Endothelial cell of umbilical vein (primary cell): ENCODE results near the gene MED14. TPM values are rescaled to one million over a fixed set of nuclear protein-coding genes. Genes with fewer than 3 reads are reported as not detected.

Experiments
- BruUV-seq: library from RNA; stranded (reverse); fragments of 400-500 nt; replicated peaks from 2 replicates; lab custom pipeline; 2021; lab: Mats Ljungman, UMichigan
- CTCF ChIA-PET: fragments of 300-600, 350-600 bp; sonication (Branson Sonifier 250); formaldehyde crosslinking; loops from one replicate; lab custom pipeline; 2021; ENCODE audit warnings: antibody characterized with exemption, inconsistent platforms; lab: Charles Lee
- POLR2A ChIA-PET: fragments of 300-600, 350-600 bp; sonication (Branson Sonifier 250); formaldehyde crosslinking; loops from one replicate; lab custom pipeline; 2021; ENCODE audit warnings: antibody characterized with exemption, inconsistent platforms; lab: Charles Lee
- DNase-seq: peaks from one replicate; pipeline ENCODE4 v3.0.0-alpha.2; 2011; ENCODE audit warnings: low read depth, low spot score
- FAIRE-seq: peaks from 2 replicates; lab custom pipeline; 2011; peaks lifted over from hg19 to GRCh38; lab: Jason Lieb, UNC
- H2AFZ ChIP-seq: 2 replicates; pipeline ENCODE4 v1.6.0; 2012; ENCODE audit warnings: low read depth, low read length, control low read depth, inconsistent platforms
- H3K27ac ChIP-seq: 2 replicates; pipeline ENCODE4 v1.5.1; 2011; ENCODE audit warnings: low read depth, mild to moderate bottlenecking, control low read depth, low read length, moderate library complexity; ENCODE audit not compliant: insufficient read depth
- H3K27me3 ChIP-seq, 2 experiments: 2 replicates each; pipeline versions ENCODE4 v1.6.0 to v1.6.1; 2011; ENCODE audit warnings: low read length in 2 of 2, mixed read lengths in 1 of 2; ENCODE audit not compliant: control insufficient read depth in 2 of 2, insufficient read depth in 2 of 2
- H3K36me3 ChIP-seq, 2 experiments: 2 replicates in 1 of 2; 3 replicates in 1 of 2; pipeline ENCODE4 v1.5.1; 2011; ENCODE audit warnings: low read length in 2 of 2, mild to moderate bottlenecking in 1 of 2, moderate library complexity in 1 of 2; ENCODE audit not compliant: control insufficient read depth in 2 of 2, insufficient read depth in 2 of 2; ENCODE audit errors: extremely low read depth in 1 of 2
- H3K4me1 ChIP-seq: 3 replicates; pipeline ENCODE4 v1.5.1; 2011; ENCODE audit warnings: mild to moderate bottlenecking, low read length; ENCODE audit not compliant: control insufficient read depth, insufficient read depth; ENCODE audit errors: extremely low read depth
- H3K4me2 ChIP-seq: 2 replicates; pipeline ENCODE4 v1.6.1; 2011; ENCODE audit warnings: low read length, control low read depth, mixed read lengths; ENCODE audit not compliant: insufficient read depth
- H3K4me3 ChIP-seq, 3 experiments: fragments of 200-600 bp in 1 of 3; sonication (generic), shearing (Covaris generic) in 1 of 3; replicated peaks in 1 of 3; 2 replicates each; pipeline ENCODE4 v1.5.1; 2011 to 2016; ENCODE audit warnings: control low read depth in 3 of 3, low read length in 3 of 3, mild to moderate bottlenecking in 2 of 3, inconsistent platforms in 1 of 3, low read depth in 1 of 3, moderate library complexity in 1 of 3; ENCODE audit not compliant: insufficient read depth in 1 of 3
- H3K79me2 ChIP-seq: 2 replicates; pipeline ENCODE4 v1.6.0; 2012; ENCODE audit warnings: low read length, inconsistent platforms; ENCODE audit not compliant: control insufficient read depth, insufficient read depth
- H3K9ac ChIP-seq: replicated peaks from 2 replicates; pipeline ENCODE3; 2011; ENCODE audit warnings: low read length, control low read depth; ENCODE audit not compliant: insufficient read depth; ENCODE audit errors: extremely low read depth
- H3K9me1 ChIP-seq: replicated peaks from 3 replicates; pipeline ENCODE4 v1.6.0; 2011; ENCODE audit warnings: mild to moderate bottlenecking, low read length; ENCODE audit not compliant: control insufficient read depth, insufficient read depth; ENCODE audit errors: extremely low read depth
- H3K9me3 ChIP-seq: replicated peaks from 2 replicates; pipeline ENCODE4 v1.5.1; 2012; ENCODE audit warnings: low read length, inconsistent platforms; ENCODE audit not compliant: control insufficient read depth, insufficient read depth
- H4K20me1 ChIP-seq: replicated peaks from 2 replicates; pipeline ENCODE3; 2011; ENCODE audit warnings: mild to moderate bottlenecking, low read length; ENCODE audit not compliant: control insufficient read depth, insufficient read depth; ENCODE audit errors: extremely low read depth
- CTCF ChIP-seq, 2 donors: IDR thresholded peaks; 1 replicate in 1 of 2; 2 replicates in 1 of 2; pipeline ENCODE4 v1.5.1; 2011; ENCODE audit warnings: low read length in 2 of 2, mild to moderate bottlenecking in 2 of 2, moderate library complexity in 2 of 2, control low read depth in 1 of 2, inconsistent platforms in 1 of 2, low read depth in 1 of 2; ENCODE audit not compliant: insufficient read depth in 1 of 2; ENCODE audit errors: extremely low read depth in 1 of 2
- EZH2 ChIP-seq: IDR thresholded peaks from 2 replicates; pipeline ENCODE4 v1.6.1; 2012; ENCODE audit warnings: borderline replicate concordance, low read depth, mild to moderate bottlenecking, moderate library complexity, low read length, inconsistent platforms; ENCODE audit not compliant: severe bottlenecking
- FOS ChIP-seq: IDR thresholded peaks from 2 replicates; pipeline ENCODE4 v1.6.1; 2011; ENCODE audit warnings: mild to moderate bottlenecking, low read length, moderate library complexity, borderline replicate concordance; ENCODE audit not compliant: insufficient read depth
- GATA2 ChIP-seq: IDR thresholded peaks from 2 replicates; pipeline ENCODE4 v1.7.0; 2011; ENCODE audit warnings: low read depth, mild to moderate bottlenecking, moderate library complexity, mixed read lengths, low read length; ENCODE audit not compliant: insufficient read length, insufficient read depth
- JUN ChIP-seq: IDR thresholded peaks from 2 replicates; pipeline ENCODE4 v1.6.1; 2011; ENCODE audit warnings: borderline replicate concordance, low read depth; ENCODE audit not compliant: insufficient read length, insufficient read depth
- MAX ChIP-seq: IDR thresholded peaks from 2 replicates; pipeline ENCODE4 v1.6.1; 2011; ENCODE audit not compliant: insufficient read depth, insufficient read length
- MYC ChIP-seq: IDR thresholded peaks from one replicate; pipeline ENCODE4 v1.6.1; 2011; ENCODE audit warnings: mild to moderate bottlenecking, low read depth, low read length
- POLR2A ChIP-seq: IDR thresholded peaks from 2 replicates; pipeline ENCODE4 v1.6.1; 2012; ENCODE audit warnings: low read depth, mild to moderate bottlenecking, control low read depth, low read length
- POLR2AphosphoS5 ChIP-seq: IDR thresholded peaks from 2 replicates; pipeline ENCODE4 v1.6.1; 2012; ENCODE audit warnings: low read depth, mild to moderate bottlenecking, control low read depth, low read length, moderate library complexity; ENCODE audit not compliant: insufficient read depth
- dilution Hi-C: fragments of 300-500 bp; cut with MboI; formaldehyde crosslinking; loops from one replicate; pipeline ENCODE4 v1.15.0; 2019; ENCODE audit warnings: low sequenced_read_pairs; ENCODE audit not compliant: extremely low pct_ligation_motif_present
- intact Hi-C: fragments of 100-400 bp; cut with micrococcal nuclease; formaldehyde crosslinking; loops from one replicate; pipeline ENCODE4 v1.10.0; 2022
- polyA plus RNA-seq, 4 experiments: library from polyadenylated mRNA; depleted of rRNA in 3 of 4; stranded (reverse) in 3 of 4; unstranded in 1 of 4; fragments of >200 nt; gene quantifications; 2 replicates each; pipeline versions ENCODE4 v1.2.1 to v1.2.3, GENCODE V29; 2011 to 2012; ENCODE audit warnings: missing spikeins in 1 of 4
- total RNA-seq: library from RNA; stranded (reverse); gene quantifications from 2 replicates; pipeline ENCODE4 v1.2.3, GENCODE V29; 2021

MED14 gene
- total and polyA plus RNA-seq, 2 donors (not counting 3 experiments of a cell fraction or from before 2014, with no cell fraction given), result 25.6 to 55.8 TPM

DNA sequence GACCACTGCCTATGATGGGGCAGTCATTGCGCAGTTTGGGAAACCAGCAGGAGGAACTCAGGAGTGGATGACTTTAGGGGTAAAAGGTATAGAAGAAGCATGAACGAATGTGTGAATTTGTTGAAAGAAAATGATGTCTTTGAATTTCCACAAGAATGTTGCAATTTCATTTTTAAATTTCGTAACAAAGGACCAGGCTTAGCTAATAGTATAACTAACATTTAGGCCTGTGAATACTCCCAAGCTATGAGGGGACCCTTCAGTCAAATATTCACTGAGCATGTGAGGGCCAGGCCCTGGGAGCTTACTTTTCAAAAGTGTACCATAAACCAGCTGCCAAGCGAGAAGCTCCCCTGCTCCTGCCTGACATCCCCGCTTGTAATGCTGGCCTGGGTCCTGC is 106.8 kb downstream of the MED14 start:
- H3K36me3 ChIP-seq, result peaks cover 2 to 17% of the 10 kb centered on the region in 2 experiments
- ChIA-PET POLR2A (no interaction called here), CTCF (interaction anchor here (1.4 kb wide), 1 partner anchor 84 kb away, joined by 5 read pairs; no protein-coding TSS in a partner anchor)
- dilution Hi-C loops (no loop called here), intact Hi-C loops (no loop called here)
- H3K9me1 ChIP-seq, result no peaks in the 10 kb centered on the region
- no peak for TF ChIP-seq MYC
- TF ChIP-seq POLR2A, result no peak
- no peak for TF ChIP-seq JUN
- no peak for TF ChIP-seq FOS
- TF ChIP-seq GATA2, result no peak
- no peak for TF ChIP-seq EZH2
- TF ChIP-seq MAX, result no peak
- no peak for TF ChIP-seq CTCF (IDR thresholded peaks at IDR 0.05; ENCODE audit: extremely low read depth in 1 of 2, insufficient read depth in 1 of 2, low read depth in 1 of 2, low read length in 2 of 2)
- no peak for TF ChIP-seq POLR2AphosphoS5
- no peak overlapping the region for H3K27ac ChIP-seq
- no peaks in the 10 kb centered on the region for H4K20me1 ChIP-seq
- DNase-seq (no peak), FAIRE-seq (no peak)
- no peaks in the 10 kb centered on the region for H3K4me1 ChIP-seq
- H2AFZ ChIP-seq, result no peak overlapping the region
- H3K9me3 ChIP-seq, result no peaks in the 10 kb centered on the region
- BruUV-seq, result no TSS peak
- no peak overlapping the region for H3K9ac ChIP-seq
- no peak overlapping the region for H3K4me3 ChIP-seq
- H3K4me2 ChIP-seq, result no peak overlapping the region
- no peaks in the 10 kb centered on the region for H3K27me3 ChIP-seq
- no peaks in the 10 kb centered on the region for H3K79me2 ChIP-seq
